HepG2 (cell line): ENCODE measurements around the gene CAMSAP2. TPM values are rescaled to one million over a fixed set of nuclear protein-coding genes. Genes with fewer than 3 reads are reported as not detected.

Experiments
- HDAC1 ChIP-seq: sonication (generic); formaldehyde crosslinking; IDR thresholded peaks from 2 replicates; pipeline ENCODE4 v1.5.1; 2020; ENCODE audit warnings: mild to moderate bottlenecking, missing genetic modification reagents
- HNF4G ChIP-seq, 2 experiments: sonication (generic) in 1 of 2; formaldehyde crosslinking in 1 of 2; IDR thresholded peaks; 2 replicates each; pipeline versions ENCODE4 v1.4.0 to v1.6.1; 2011 to 2020; ENCODE audit warnings: borderline replicate concordance in 2 of 2, low read depth in 2 of 2, mild to moderate bottlenecking in 2 of 2, low read length in 1 of 2, missing genetic modification reagents in 1 of 2, moderate library complexity in 1 of 2
- LCORL ChIP-seq, 2 experiments: fragments of 450-650 bp in 1 of 2; sonication (generic) in 1 of 2; formaldehyde crosslinking in 1 of 2; IDR thresholded peaks; 2 replicates each; pipeline versions ENCODE4 v1.5.0 to v1.6.1; 2017 to 2020; ENCODE audit warnings: antibody characterized with exemption in 1 of 2, missing genetic modification reagents in 1 of 2
- MAZ ChIP-seq, 2 experiments: sonication (generic) in 1 of 2; formaldehyde crosslinking in 1 of 2; IDR thresholded peaks; 2 replicates each; pipeline versions ENCODE4 v1.5.0 to v1.6.1; 2012 to 2020; ENCODE audit warnings: low read depth in 2 of 2, mild to moderate bottlenecking in 2 of 2, borderline replicate concordance in 1 of 2, improper control_type of control experiment in 1 of 2, low read length in 1 of 2, missing genetic modification reagents in 1 of 2, moderate library complexity in 1 of 2
- PHF21A ChIP-seq: sonication (generic); formaldehyde crosslinking; IDR thresholded peaks from 2 replicates; pipeline ENCODE4 v1.5.0; 2020; ENCODE audit warnings: mild to moderate bottlenecking, missing genetic modification reagents
- RARA ChIP-seq: IDR thresholded peaks from 2 replicates; pipeline ENCODE4 v1.6.1; 2016; ENCODE audit warnings: missing genetic modification reagents, missing compliant biosample characterization
- SALL1 ChIP-seq: sonication (generic); formaldehyde crosslinking; IDR thresholded peaks from 2 replicates; pipeline ENCODE4 v1.8.0; 2022; ENCODE audit warnings: mild to moderate bottlenecking, missing genetic modification reagents
- TEAD3 ChIP-seq: optimal IDR thresholded peaks from 2 replicates; pipeline ENCODE3; 2016; ENCODE audit warnings: borderline replicate concordance
- YEATS4 ChIP-seq: sonication (generic); formaldehyde crosslinking; IDR thresholded peaks from 2 replicates; pipeline ENCODE4 v1.4.0; 2020; ENCODE audit warnings: missing genetic modification reagents, borderline replicate concordance
- ZBTB46 ChIP-seq: sonication (generic); formaldehyde crosslinking; IDR thresholded peaks from 2 replicates; pipeline ENCODE4 v1.4.0; 2020; ENCODE audit warnings: mild to moderate bottlenecking, missing genetic modification reagents, borderline replicate concordance
- ZFX ChIP-seq: sonication (generic); formaldehyde crosslinking; IDR thresholded peaks from 2 replicates; pipeline ENCODE4 v1.4.0; 2020; ENCODE audit warnings: mild to moderate bottlenecking, low read depth, missing genetic modification reagents, moderate library complexity
- ZNF136 ChIP-seq: sonication (generic); formaldehyde crosslinking; IDR thresholded peaks from 2 replicates; pipeline ENCODE4 v1.8.1; 2022; ENCODE audit warnings: low read depth, mild to moderate bottlenecking, moderate library complexity, missing genetic modification reagents
- ZNF407 ChIP-seq: sonication (generic); formaldehyde crosslinking; IDR thresholded peaks from one replicate; pipeline ENCODE4 v1.5.1; 2020; ENCODE audit warnings: mild to moderate bottlenecking, missing genetic modification reagents; ENCODE audit errors: not compliant biosample characterization
- polyA plus RNA-seq, 8 experiments: library from polyadenylated mRNA; depleted of rRNA in 3 of 8; stranded (reverse) in 7 of 8; unstranded in 1 of 8; fragments of >200 nt; fragmentation: Illumina TruSeq in 4 of 8; extraction: Trizol in 4 of 8; gene quantifications; 2 replicates each; pipeline versions ENCODE4 v1.2.1 to v1.2.3, GENCODE V29; 2011 to 2016; ENCODE audit warnings: low read depth in 4 of 8, missing spikeins in 1 of 8, mixed read lengths in 1 of 8; ENCODE audit not compliant: insufficient read depth in 1 of 8
- total RNA-seq, 5 experiments: library from RNA; depleted of rRNA; stranded (reverse); fragments of >200 nt; fragmentation: Illumina TruSeq; extraction: Trizol; gene quantifications; 2 replicates each; pipeline ENCODE4 v1.2.3, GENCODE V29; 2016; ENCODE audit warnings: low read depth in 1 of 5
- TF ChIP-seq, protein P1 (sequence below): sonication (generic); formaldehyde crosslinking; IDR thresholded peaks from 2 replicates; pipeline ENCODE4 v1.8.0; 2022; ENCODE audit warnings: mild to moderate bottlenecking, missing genetic modification reagents, moderate library complexity
- TF ChIP-seq, protein P2 (sequence below): sonication (generic); formaldehyde crosslinking; IDR thresholded peaks from 2 replicates; pipeline ENCODE4 v1.9.0; 2021; ENCODE audit warnings: missing genetic modification reagents, mild to moderate bottlenecking, borderline replicate concordance

The CAMSAP2 gene
- total and polyA plus RNA-seq, 2 of the 13 experiments (the other 11 are each of a cell fraction or from before 2014, with no cell fraction given), result 3.4 to 8.2 TPM

GRCh38 chr1:200899451-200899915, 160.8 kb downstream of the CAMSAP2 start (continued):
- TF ChIP-seq ZNF407 (peak; percentile 27), YEATS4 (CRISPR knock-in tag) (peak; percentile 38), LCORL (IDR thresholded peaks at IDR 0.05) (no peak), LCORL (CRISPR knock-in tag; IDR thresholded peaks at IDR 0.05) (peak; percentile 68), PHF21A (peak; percentile 71), TEAD3 (CRISPR knock-in tag) (peak; percentile 21), HDAC1 (CRISPR knock-in tag) (peak; percentile 64), HNF4G (IDR thresholded peaks at IDR 0.05; ENCODE audit: borderline replicate concordance, low read depth, low read length) (peak; percentile 75), HNF4G (CRISPR knock-in tag; IDR thresholded peaks at IDR 0.05; ENCODE audit: borderline replicate concordance, low read depth) (peak; percentile 74; the same call in 1 of the 2 replicates), MAZ (IDR thresholded peaks at IDR 0.05; ENCODE audit: borderline replicate concordance, low read depth, low read length) (peak; percentile 27; the same call in 1 of the 2 replicates), MAZ (CRISPR knock-in tag; IDR thresholded peaks at IDR 0.05; ENCODE audit: low read depth) (no peak), ZNF136 (CRISPR knock-in tag) (no peak), ZBTB46 (CRISPR knock-in tag) (peak; percentile 76; the same call in 1 of the 2 replicates), RARA (peak; percentile 63), SALL1 (peak; percentile 80), ZFX (CRISPR knock-in tag) (peak; percentile 66)
- TF ChIP-seq, protein P1, sequence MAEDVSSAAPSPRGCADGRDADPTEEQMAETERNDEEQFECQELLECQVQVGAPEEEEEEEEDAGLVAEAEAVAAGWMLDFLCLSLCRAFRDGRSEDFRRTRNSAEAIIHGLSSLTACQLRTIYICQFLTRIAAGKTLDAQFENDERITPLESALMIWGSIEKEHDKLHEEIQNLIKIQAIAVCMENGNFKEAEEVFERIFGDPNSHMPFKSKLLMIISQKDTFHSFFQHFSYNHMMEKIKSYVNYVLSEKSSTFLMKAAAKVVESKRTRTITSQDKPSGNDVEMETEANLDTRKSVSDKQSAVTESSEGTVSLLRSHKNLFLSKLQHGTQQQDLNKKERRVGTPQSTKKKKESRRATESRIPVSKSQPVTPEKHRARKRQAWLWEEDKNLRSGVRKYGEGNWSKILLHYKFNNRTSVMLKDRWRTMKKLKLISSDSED (CRISPR knock-in tag), result no peak
- TF ChIP-seq, protein P2, sequence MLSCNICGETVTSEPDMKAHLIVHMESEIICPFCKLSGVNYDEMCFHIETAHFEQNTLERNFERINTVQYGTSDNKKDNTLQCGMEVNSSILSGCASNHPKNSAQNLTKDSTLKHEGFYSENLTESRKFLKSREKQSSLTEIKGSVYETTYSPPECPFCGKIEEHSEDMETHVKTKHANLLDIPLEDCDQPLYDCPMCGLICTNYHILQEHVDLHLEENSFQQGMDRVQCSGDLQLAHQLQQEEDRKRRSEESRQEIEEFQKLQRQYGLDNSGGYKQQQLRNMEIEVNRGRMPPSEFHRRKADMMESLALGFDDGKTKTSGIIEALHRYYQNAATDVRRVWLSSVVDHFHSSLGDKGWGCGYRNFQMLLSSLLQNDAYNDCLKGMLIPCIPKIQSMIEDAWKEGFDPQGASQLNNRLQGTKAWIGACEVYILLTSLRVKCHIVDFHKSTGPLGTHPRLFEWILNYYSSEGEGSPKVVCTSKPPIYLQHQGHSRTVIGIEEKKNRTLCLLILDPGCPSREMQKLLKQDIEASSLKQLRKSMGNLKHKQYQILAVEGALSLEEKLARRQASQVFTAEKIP (CRISPR knock-in tag), result no peak
